M059J (cell line): ENCODE results near the gene COL27A1. TPM values are rescaled to one million over a fixed set of nuclear protein-coding genes. Genes with fewer than 3 reads are reported as not detected.
A peak's percentile ranks its signal among the peaks of the same experiment; 100 is the strongest.
"Not testable (repeated sequence)": the region's sequence is repeated elsewhere in the genome, so short reads cannot be mapped to it uniquely, and the experiment has no call there.

Source experiments
- DNase-seq: peaks from one replicate; pipeline ENCODE4 v3.0.0-alpha.2; 2012; ENCODE audit warnings: low read depth
- total RNA-seq: library from RNA; depleted of rRNA; stranded (reverse); fragments of >200 nt; shearing (Covaris generic); gene quantifications from 2 replicates; pipeline ENCODE4 v1.2.3, GENCODE V29; 2014

COL27A1 gene
- total RNA-seq, 1 experiment from 2014 or later: 2.0 TPM

DNA sequence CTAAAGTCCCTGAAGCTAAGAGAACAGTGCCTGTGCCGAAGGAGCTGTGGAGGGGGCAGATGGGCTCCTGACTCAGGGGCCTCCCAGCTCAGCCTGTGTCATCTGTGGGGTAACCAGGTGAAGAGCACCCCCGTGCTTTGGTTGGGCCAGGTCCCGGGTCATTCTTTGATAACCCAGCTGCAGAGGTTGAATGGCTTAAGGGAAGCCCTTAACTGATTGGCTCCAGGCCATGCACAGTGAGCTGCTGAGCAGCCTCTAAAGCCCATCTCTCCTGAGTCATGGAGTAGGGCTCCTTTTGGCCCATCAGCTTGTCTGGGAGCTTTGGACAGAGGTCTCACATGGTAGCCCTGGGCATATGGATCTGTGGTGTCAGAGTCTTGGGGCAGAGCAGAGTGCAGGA is 28.7 kb downstream of the COL27A1 start:
- DNase-seq: peak; percentile 88

DNA sequence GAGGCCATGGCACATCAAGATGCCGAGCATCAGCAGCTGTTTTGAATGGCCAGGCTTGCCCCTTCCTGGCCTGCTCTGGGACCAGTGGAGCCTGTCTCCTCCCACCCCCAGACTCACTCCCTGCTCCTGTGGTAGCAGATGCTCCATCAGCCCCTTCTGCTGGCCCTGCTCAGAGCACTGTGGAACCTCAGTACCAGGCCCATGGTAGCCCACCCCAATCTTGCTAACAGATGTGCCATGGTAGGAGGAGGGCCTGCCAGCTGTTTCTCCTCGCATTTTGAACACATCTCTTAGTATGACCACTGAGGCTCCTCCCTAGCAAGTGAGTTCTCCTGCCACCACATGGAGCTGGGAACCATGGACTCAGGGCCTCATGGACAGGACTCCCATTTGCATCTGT is 29.5 kb downstream of the COL27A1 start:
- no peak for DNase-seq

DNA sequence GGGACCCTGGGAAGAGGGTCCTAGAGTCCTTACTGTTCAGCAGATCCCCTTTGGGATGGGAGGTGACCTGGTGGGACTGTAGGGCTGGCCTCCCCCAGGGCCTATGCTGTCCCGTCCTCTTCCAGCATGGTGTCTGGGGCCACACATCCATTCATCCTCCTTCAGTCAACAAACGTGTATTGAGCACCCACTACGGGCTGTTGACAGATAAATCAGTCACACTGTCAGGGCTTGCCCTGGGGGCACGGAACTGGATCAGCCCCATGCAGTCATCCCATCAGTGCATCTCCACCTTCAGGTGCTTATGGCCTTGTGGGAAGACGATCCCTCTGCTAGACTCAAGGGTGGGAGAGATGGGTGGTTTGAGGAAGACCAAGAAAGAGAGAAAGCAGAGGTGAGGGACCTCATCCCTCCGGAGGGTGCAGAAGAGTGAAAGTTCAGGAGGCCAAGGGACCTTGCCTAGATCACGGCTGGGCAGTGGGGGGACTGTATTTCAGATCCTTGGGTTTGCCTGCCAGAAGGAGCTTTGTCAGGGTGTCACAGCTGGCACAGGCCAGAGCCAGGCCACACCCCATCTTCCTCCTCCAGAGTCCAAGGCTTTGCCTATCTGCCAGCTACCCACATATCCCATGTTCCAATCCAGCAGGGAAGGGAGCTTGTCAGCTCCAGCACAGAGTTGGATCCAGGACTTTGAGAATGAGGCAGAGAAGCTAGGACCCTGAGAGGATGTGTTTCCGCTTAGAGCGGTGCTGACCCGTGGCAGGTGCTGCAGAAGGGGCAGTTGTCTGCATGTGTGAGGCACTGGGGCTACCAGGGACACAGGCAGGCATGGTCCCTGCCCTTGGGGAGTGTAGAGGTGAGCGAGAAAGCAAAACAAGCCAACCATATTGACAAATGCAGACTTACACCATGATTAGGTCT is 30.5 kb downstream of the COL27A1 start:
- DNase-seq: no peak

DNA sequence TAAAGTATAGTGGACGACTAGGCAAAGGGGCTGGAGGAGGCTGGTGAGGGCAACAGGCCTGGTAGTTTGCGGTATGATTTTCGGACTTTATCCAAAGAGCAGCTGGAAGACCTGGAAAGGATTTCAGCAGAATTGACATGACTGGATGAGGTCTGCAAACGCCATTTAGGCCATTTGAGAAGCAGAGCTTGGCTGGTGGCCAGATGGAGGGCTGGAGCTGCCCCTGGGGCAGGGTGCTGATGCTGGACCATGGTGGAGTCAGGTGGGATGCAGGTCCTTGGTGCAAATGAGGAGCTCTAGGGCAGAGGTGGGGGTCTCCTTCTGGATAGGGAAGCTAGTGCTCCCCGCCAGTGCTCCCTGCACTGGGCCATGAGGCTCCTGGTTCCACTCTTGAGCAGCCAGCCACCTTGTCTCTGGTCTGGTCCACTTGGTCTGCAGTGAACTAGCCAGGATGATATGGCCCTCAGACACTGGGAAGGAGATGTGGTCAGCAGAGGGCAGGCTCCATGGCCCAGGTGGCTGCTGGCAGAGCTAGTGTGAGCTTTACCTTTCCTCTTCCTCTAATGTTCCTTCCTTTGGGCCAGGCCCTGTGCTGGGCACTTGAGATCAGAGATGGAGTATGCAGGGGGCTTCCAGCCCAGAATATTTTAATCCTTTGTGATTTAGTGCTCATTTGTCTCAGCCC is 31.4 kb downstream of the COL27A1 start:
- no peak for DNase-seq

DNA sequence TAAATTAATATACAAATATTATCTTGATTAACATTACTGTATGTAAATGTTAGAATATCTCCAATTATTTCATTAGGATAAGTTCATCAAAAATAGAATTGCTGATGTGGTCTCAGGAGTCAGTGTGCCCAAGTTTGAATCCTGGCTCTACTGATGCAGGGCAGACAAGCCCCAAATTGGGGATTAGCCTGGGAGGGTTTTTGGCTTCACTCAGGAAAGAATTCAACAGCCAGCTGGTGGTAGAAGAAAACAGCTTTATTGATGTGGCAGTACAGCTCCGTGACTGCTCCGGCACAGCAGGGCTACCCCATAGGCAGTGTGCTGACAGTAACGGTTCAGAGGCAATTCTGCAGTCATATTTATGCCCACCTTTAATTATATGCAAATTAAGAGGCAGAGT is 32.5 kb downstream of the COL27A1 start:
- DNase-seq: no peak

DNA sequence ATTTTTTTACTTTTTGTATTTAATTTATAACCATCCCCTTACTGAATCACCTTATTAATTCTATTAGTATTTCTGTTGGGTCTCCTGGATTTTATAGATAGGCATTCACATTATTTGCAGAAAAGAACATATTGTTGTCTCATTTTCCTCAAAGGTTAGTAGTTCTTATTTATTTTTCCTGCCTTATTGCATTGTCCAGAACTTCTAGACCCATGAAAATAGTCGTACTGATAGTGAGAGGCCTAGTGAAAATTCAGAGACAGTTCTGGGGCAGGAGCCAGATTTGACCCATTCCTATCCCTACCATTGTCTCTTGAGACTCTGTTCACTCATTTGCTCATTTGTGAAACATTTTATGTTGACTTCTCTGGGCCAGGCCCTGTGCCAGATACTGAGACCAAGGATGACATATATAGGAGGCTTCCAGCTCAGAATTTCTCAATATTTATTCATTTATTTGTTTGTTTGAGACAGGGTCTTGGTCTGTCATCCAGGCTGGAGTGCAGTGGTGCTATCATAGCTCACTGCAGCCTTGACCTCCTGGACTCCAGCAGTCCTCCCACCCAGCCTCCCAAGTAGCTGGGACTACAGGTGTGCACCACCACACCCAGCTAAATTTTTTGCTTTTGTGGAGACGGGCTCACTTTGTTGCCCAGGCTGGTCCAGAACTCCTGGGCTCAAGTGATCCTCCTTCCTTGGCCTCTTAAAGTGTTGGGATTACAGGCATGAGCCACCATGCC is 34.7 kb downstream of the COL27A1 start:
- no peak for DNase-seq

DNA sequence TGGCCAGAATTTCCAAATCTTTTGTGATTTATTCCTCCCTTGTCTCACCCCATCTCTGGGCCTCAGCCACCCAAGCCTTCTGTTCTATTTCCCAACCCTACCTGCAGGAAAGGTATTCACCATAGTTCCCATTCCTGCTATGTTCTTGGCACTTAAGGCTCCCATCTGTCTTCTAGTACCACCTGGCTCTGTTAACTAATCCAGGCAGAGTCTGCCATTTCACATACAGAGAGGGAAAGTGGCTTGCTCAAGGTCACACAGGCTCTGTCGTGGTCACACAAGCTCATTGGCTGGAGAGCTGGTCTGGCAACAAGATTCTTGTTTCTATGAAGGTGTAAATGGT is 35.2 kb downstream of the COL27A1 start:
- DNase-seq: no peak

DNA sequence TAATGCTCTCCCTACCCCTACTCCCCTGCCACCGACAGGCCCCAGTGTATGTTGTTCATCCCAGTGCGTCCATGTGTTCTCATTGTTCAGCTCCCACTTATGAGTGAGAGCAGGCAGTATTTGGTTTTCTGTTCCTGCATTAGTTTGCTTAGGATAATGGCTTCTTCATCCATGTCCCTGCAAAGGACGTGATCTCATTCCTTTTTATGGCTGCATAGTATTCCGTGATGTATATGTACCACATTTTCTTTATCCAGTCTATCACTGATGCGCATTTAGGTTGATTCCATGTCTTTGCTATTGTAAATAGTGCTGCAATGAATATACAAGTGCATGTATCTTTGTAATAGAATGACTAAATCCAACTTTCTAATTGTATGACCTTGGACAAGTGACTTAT is 36.1 kb downstream of the COL27A1 start:
- not testable (repeated sequence) for DNase-seq

DNA sequence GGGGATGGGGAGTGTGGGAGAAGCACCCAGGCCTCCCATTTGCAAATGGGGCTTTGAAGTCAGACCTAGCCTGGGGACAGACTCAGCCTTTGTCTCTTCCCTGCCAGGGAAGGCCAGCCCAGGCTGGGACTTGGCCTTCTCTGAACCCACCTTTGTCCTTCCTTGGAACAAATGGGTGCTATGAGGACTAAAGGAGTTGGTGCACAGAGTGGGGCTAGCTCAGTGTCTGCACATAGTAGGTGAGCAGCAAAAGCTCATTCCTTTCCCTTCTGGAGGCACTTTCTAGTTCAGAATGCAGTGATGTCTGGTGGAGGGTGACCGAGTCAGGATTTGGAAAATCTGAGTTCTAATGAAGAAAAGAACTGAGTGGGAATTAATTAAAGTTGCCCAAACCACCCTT is 37.2 kb downstream of the COL27A1 start:
- DNase-seq: no peak

DNA sequence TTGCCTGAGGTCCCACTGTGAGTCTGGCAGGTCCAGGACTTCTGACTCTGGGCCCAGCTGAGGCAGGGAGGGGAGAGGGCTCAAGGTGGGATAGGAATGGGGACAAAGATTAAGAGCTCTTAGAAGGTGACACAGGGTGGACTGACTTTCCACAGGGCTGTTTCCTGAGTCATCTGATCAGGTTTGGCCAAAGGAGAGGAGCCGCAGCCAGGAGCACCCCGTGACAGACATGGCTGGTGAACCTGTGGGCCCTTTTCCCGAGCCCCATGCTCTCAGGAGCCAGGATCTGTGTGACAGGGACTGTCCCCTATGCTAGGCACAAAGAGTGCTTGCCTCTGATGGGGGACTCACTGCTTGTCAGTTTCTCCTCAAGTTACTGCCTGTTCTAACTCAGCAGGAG is 37.8 kb downstream of the COL27A1 start:
- no peak for DNase-seq

DNA sequence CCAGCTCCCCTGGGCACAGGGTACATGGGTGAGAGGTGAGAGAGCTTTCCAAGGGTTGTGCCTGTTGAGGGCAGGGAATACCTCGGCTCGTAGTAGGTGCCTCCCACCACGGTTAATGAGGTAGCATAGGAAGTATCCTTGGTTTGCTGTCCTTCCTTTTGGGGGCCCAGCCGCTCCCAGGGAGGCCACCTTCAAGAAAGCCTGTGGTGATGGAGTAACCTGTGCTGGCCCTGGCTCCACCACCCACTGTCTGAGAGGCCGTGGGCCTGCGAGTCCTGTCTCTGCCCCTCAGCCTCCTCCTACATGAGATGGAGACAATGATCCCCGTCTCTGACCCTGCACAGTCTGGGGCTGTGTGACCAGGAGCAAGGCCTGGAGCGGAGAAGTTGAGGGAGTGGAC is 40.8 kb downstream of the COL27A1 start:
- no peak for DNase-seq

DNA sequence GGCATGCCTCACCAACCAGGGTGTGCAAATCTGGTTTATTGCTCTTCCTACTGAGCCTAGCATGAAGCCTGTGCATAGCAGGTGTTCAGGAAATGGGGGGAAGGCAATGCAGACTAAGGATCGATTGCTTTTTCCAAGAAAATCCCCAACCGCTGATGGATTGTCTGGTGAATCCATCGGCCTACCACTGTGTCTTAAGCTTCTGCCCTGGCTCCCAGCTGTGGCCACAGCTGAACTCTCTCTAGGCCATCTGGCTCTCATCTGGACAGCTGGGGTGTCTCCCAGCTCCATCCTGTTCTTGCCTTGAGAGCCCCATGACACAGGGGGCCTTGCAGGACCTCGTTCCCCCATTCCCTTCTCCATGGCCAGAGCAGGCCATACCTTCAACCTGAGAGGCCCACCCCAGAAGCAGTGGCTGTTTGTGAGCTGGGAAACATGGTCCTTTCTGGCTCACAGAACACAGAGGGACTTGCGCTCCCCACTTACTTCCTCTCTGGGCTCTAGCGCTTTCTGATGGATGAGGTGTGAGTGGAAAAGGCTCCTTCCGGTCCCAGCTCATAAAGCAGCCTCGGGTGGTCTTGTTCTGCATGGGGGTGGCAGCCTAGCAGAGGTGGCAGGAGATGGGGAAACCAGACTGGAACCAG is 41.8 kb downstream of the COL27A1 start:
- DNase-seq: no peak

DNA sequence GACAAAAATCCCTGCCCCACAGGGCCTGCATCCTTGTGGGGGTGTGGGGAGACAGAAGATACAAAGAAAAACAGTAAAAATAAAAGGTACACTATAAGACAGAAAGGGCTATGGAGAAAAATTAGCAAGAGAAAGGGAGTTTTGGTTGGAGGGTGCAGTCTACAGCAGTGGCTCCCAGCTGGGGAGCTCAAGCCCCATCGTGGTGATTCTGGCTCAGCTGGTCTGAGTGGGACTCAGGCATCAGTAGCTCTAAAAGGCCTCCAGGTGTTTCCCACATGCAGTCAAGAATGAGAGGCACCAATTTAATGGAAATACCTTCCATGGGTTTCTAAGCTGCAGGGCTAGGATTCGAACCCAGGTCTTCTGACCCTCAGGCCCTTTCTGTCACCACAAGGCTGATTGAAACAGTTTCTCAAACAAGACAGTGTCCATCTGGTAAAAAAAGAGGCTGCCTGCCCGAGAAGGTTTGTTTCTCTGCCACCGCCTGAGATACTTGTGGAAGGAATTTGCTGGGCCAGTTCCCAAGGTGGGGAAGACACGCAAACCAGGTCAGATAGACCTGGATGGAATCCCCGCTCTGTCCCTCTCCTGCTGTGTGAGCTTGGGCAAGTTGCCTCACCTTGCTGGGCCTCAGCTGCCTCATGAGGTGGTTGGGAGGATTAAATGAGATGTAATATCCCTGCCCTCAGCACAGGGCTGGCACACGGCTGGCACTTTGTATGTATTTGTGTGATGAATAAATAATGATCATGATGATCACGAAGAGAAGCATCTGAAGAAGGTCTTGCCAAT is 43.1 kb downstream of the COL27A1 start:
- DNase-seq: no peak

DNA sequence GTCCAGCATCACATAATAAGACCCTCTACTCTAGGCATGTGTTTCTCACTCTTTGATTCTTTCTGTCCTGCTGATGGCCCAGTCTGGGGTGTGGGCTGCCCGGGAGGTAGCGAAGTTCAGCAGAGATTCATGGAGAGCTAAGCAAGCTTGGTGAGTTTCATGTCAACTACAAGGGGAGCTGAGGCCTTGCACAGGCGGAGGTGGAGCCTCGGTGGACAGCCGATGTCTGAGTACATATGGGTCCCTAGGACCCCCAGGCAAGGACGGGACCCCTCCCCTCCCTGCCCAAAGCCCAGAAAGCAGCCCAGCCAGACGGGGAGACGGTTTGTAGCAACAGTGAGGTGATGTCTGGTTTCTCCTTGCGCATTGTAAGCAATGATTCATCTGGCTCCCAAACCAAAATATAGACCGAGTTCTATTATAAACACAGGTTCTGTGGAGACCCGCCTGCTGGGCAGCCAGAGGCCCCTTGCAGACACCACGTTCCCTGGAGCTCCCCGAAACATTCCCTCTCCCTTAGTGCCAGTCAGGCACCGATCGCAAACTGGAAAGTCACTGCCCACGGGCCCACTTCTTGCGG is 45.5 kb downstream of the COL27A1 start:
- DNase-seq: no peak

DNA sequence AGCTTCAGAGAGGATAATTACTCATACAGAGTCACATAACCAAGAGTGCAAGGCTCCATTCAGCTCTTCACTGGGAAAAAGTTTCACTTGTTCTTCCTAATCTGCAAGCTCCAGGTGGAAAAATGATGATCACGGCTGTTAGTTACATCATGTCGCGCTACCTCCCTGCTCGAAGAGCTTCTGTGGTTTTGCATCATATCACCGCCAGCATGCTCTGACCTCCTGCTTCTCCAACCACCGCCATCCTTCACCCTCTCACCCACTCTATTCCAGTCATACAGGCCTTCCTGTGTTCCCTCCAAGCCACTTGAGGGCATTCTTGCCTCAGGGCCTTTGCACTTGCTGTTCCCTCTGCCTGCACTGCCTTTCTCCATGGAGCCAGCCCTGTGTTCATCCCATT is 47.1 kb downstream of the COL27A1 start:
- no peak for DNase-seq

DNA sequence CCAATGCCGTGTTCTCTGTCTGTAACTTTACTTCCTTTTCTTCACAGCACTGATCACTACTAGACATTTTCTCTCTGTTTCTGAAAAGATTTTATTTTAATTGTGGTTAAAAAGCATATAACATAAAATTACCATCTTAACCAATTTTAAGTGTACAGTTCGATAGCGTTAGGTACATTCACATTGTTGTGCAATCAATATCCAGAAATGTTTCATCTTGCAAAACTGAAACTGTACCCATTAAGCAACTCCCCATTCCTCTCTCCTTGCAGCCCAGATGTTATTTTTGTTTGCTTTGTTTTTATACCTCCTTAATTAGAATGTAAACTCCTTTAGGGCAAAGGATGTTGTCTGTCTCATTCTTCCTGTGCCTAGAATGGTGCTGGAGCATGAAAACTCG is 47.5 kb downstream of the COL27A1 start:
- DNase-seq: no peak

DNA sequence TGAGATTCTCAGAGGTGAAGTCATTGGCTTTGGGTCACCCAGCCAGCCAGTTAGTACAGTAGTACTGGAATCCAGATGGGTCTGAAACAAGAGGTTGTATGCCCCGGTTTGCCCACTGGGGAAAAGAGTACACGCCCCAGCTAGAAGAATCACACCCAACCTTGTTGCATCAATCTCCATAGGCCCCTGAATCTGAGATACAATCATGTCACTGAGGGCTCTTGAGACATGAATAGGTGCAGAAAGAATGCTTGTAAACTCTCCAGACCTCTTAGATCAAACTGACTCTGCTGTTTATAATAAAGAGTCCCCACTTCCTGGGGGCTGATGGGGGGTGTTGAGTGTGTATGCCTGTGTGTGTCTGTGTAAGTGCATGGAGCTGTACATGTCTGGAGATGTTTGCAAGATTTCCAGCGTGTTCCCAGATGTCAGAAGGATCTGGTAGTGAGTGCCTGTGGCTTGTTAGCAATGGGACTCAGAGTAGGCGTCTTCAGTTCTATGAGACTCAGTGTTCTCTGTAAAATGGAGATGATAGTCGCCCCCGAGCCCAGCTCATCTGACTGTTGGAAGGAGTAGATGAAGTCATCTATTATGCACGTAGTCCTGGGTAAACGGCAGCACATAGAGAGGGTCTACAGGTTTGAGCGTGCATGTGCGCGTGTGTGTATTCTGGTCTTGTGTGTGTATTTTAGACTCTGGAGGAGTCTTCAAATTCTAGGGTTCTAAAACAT is 48.2 kb downstream of the COL27A1 start:
- peak; percentile 76 for DNase-seq

DNA sequence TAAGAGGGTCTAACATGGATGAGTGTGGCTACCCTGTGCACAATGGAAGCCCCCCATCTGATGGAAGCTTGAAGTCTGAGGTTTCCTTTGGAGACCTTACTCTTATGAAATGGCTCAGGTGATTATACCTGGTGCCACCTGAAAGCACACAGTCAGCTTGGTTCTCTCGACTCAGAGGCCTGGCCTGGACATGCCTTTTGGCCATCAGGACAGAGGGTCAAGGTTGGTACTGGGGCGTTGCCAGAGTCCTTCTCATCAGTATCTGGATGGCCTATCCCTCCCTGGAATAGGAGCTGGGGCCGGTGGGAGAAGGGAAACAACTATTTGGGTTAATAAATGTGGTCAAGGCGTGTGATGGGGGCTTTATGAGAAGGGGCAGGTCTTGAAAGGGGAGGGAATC is 48.9 kb downstream of the COL27A1 start:
- DNase-seq: no peak

DNA sequence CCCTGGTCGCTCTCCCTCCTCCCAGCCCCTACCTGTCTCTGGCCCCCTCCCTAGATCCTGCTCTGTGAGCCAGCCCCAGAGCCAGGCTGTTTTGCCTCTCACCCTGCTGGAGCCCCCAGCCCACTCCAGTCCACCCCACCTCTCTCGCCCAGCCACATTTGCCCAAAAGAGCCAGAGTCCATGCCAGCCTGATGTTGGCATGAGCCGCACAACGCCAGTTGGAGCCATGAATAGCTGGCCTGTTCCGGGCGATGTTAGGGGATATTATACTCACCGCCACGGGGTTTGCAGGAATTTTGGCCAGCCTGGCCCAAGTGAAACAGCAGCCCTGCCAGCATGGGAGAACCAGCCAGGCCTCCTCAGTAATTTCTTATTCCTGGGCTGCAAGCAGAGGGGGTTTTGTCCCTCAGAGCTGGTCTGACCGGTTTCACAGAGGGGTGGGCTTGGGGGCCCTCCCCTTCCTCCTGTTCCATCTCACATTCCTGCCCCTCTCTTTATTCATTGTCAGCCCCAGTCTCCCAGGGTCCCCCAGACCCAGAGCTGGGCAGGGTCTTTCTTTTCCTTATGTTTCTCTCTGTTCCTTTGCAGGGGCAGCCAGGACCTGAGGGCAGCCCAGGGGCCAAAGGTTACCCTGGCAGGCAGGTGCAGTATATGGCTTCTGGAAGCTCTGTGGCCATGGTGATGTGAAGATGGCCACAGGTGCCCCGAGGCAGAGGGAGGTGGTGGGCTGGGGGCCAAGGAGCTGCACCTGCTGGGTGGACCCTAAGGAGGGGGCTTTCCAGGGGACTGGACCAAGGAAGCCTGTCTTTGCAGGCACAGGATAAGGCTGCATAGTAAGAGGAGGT is 50.1 kb downstream of the COL27A1 start:
- DNase-seq: no peak
